ENCODE results near the gene PCBP2. TPM values are rescaled to one million over a fixed set of nuclear protein-coding genes. Genes with fewer than 3 reads are reported as not detected.

Gene PCBP2
- total RNA-seq, 1 experiment from 2014 or later: 981 TPM

DNA sequence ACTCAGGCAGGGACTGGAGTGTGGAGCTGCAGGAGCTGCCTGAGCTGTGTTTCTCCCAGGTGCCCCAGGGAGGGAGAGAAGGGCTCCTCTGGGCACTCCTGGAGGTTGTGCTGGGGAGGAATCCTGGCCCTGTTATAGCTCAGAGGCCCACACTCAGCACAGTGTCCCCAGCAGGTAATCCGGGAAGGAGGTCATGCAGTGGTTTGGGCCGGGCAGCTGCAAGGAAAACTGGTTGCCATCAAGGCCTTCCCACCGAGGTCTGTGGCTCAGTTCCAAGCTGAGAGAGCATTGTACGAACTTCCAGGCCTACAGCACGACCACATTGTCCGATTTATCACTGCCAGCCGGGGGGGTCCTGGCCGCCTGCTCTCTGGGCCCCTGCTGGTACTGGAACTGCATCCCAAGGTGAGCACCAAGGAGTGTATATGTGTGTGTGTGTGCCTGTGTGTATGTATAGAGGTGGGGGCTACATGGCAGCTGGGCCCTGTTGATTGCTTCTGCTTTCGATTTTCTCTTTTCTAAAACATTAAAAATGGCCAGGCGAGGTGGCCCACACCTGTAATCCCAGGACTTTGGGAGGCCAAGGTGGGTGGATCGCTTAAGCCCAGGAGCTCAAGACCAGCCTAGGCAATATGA, 26.3 kb upstream of the PCBP2 start (continued):
- TF ChIP-seq ZNF532 (CRISPR knock-in tag; IDR thresholded peaks at IDR 0.05; ENCODE audit: borderline replicate concordance): no peak
- TF ChIP-seq HMGXB4 (CRISPR knock-in tag; IDR thresholded peaks at IDR 0.05): no peak
- TF ChIP-seq NFATC4 (CRISPR knock-in tag; IDR thresholded peaks at IDR 0.05): no peak

- no peak overlapping the region for H3K4me3 Mint-ChIP-seq
- H3K4me1 Mint-ChIP-seq: no peaks in the 10 kb centered on the region
- DNase-seq (ENCODE audit: low spot score): no peak
- no peak for ATAC-seq
- no peak overlapping the region for H3K27ac Mint-ChIP-seq
- no peaks in the 10 kb centered on the region for H3K27me3 Mint-ChIP-seq (ENCODE audit: low read depth)
- H3K36me3 Mint-ChIP-seq: no peaks in the 10 kb centered on the region
- POLR2A ChIA-PET: no interaction called here
- no peaks in the 10 kb centered on the region for H3K9me3 Mint-ChIP-seq
- TF ChIP-seq ZNF532 (CRISPR knock-in tag; IDR thresholded peaks at IDR 0.05; ENCODE audit: borderline replicate concordance): no peak
- TF ChIP-seq CBFB (CRISPR knock-in tag; IDR thresholded peaks at IDR 0.05; ENCODE audit: low read depth): no peak
- TF ChIP-seq ERG (CRISPR knock-in tag; IDR thresholded peaks at IDR 0.05): no peak
- TF ChIP-seq IRF2 (CRISPR knock-in tag; IDR thresholded peaks at IDR 0.05; ENCODE audit: borderline replicate concordance, low read depth): no peak
- no peak for TF ChIP-seq ZNF121 (CRISPR knock-in tag; IDR thresholded peaks at IDR 0.05)
- TF ChIP-seq, protein P1, sequence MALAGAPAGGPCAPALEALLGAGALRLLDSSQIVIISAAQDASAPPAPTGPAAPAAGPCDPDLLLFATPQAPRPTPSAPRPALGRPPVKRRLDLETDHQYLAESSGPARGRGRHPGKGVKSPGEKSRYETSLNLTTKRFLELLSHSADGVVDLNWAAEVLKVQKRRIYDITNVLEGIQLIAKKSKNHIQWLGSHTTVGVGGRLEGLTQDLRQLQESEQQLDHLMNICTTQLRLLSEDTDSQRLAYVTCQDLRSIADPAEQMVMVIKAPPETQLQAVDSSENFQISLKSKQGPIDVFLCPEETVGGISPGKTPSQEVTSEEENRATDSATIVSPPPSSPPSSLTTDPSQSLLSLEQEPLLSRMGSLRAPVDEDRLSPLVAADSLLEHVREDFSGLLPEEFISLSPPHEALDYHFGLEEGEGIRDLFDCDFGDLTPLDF (CRISPR knock-in tag; IDR thresholded peaks at IDR 0.05): no peak
- TF ChIP-seq STAT6 (CRISPR knock-in tag; conservative IDR thresholded peaks at IDR 0.05; ENCODE audit: low read depth): no peak
- TF ChIP-seq FOXJ3 (CRISPR knock-in tag; IDR thresholded peaks at IDR 0.05; ENCODE audit: borderline replicate concordance): no peak
- TF ChIP-seq IRF1 (CRISPR knock-in tag; IDR thresholded peaks at IDR 0.05): no peak
- no peak for TF ChIP-seq HMGA2 (CRISPR knock-in tag; IDR thresholded peaks at IDR 0.05)
- no peak for TF ChIP-seq PRRX2 (CRISPR knock-in tag; IDR thresholded peaks at IDR 0.05)
- CTCF ChIA-PET: interaction anchor here (0.7 to 3.1 kb wide), 4 partner anchors 23 to 214 kb away, joined by 3 to 9 read pairs (median 4); partner anchors contain the start of gene AAAS
These were observed 23.9 kb upstream of the PCBP2 start for GRCh38 chr12:53427905-53428594.
